ENCODE results near the gene DYNC2I2. TPM values are rescaled to one million over a fixed set of nuclear protein-coding genes. Genes with fewer than 3 reads are reported as not detected.
A peak's percentile ranks its signal among the peaks of the same experiment; 100 is the strongest.

The DYNC2I2 gene
- total RNA-seq, 1 experiment from 2014 or later, result 71.1 TPM

GRCh38 chr9:128654481-128654880 is 2.2 kb downstream of the DYNC2I2 start (continued):
- TF ChIP-seq HMGXB4 (CRISPR knock-in tag; IDR thresholded peaks at IDR 0.05), result no peak
- TF ChIP-seq ZNF281 (CRISPR knock-in tag; IDR thresholded peaks at IDR 0.05), result no peak
- TF ChIP-seq ZNF232 (CRISPR knock-in tag; IDR thresholded peaks at IDR 0.05), result no peak
- no peak for TF ChIP-seq IRF1 (CRISPR knock-in tag; IDR thresholded peaks at IDR 0.05)
- TF ChIP-seq ERG (CRISPR knock-in tag; IDR thresholded peaks at IDR 0.05), result no peak
- TF ChIP-seq TP53 (CRISPR knock-in tag; IDR thresholded peaks at IDR 0.05), result no peak
- no peak for TF ChIP-seq EMX1 (CRISPR knock-in tag; IDR thresholded peaks at IDR 0.05)
- TF ChIP-seq RORB (CRISPR knock-in tag; IDR thresholded peaks at IDR 0.05), result no peak
- no peak for TF ChIP-seq AR (CRISPR knock-in tag; IDR thresholded peaks at IDR 0.05)
- TF ChIP-seq MXD4 (CRISPR knock-in tag; IDR thresholded peaks at IDR 0.05; ENCODE audit: borderline replicate concordance), result no peak
- no peak for TF ChIP-seq CBFB (CRISPR knock-in tag; IDR thresholded peaks at IDR 0.05; ENCODE audit: low read depth)

GRCh38 chr9:128653908-128654307 is 2.7 kb downstream of the DYNC2I2 start:
- Mint-ChIP-seq H3K27me3 (ENCODE audit: low read depth) (no peaks in the 10 kb centered on the region), H3K4me3 (no peak overlapping the region), H3K36me3 (no peaks in the 10 kb centered on the region), H3K4me1 (peaks cover 3% of the 10 kb centered on the region; the same call in 1 of the 2 replicates), H3K27ac (peak overlapping the region; percentile 63; the same call in 1 of the 2 replicates), H3K9me3 (no peaks in the 10 kb centered on the region)
- ChIA-PET POLR2A (no interaction called here), CTCF (interaction anchor here (0.5 to 3.2 kb wide), 3 partner anchors 18 to 359 kb away, joined by 3 to 8 read pairs (median 5); partner anchors contain the start of gene PKN3)
- ATAC-seq (no peak), DNase-seq (ENCODE audit: low spot score) (no peak)
- no peak for TF ChIP-seq GRHL2 (CRISPR knock-in tag; IDR thresholded peaks at IDR 0.05; ENCODE audit: insufficient replicate concordance, severe bottlenecking)
- TF ChIP-seq RORB (CRISPR knock-in tag; IDR thresholded peaks at IDR 0.05), result no peak
- TF ChIP-seq AFF4 (CRISPR knock-in tag; IDR thresholded peaks at IDR 0.05; ENCODE audit: borderline replicate concordance), result no peak
- no peak for TF ChIP-seq ZSCAN18 (CRISPR knock-in tag; IDR thresholded peaks at IDR 0.05)
- TF ChIP-seq ZNF281 (CRISPR knock-in tag; IDR thresholded peaks at IDR 0.05), result no peak
- TF ChIP-seq ZNF423 (CRISPR knock-in tag; IDR thresholded peaks at IDR 0.05), result no peak
- no peak for TF ChIP-seq JUN (CRISPR knock-in tag; IDR thresholded peaks at IDR 0.05)
- no peak for TF ChIP-seq ZNF121 (CRISPR knock-in tag; IDR thresholded peaks at IDR 0.05)
- no peak for TF ChIP-seq IRF1 (CRISPR knock-in tag; IDR thresholded peaks at IDR 0.05)

Data from WTC11 (cell line).